ENCODE measurements around the gene TSACC. TPM values are rescaled to one million over a fixed set of nuclear protein-coding genes. Genes with fewer than 3 reads are reported as not detected.

TSACC gene
- total and polyA plus RNA-seq, 2 of the 8 experiments (the other 6 are each of a cell fraction or from before 2014, with no cell fraction given) = 1.0 to 5.0 TPM

DNA sequence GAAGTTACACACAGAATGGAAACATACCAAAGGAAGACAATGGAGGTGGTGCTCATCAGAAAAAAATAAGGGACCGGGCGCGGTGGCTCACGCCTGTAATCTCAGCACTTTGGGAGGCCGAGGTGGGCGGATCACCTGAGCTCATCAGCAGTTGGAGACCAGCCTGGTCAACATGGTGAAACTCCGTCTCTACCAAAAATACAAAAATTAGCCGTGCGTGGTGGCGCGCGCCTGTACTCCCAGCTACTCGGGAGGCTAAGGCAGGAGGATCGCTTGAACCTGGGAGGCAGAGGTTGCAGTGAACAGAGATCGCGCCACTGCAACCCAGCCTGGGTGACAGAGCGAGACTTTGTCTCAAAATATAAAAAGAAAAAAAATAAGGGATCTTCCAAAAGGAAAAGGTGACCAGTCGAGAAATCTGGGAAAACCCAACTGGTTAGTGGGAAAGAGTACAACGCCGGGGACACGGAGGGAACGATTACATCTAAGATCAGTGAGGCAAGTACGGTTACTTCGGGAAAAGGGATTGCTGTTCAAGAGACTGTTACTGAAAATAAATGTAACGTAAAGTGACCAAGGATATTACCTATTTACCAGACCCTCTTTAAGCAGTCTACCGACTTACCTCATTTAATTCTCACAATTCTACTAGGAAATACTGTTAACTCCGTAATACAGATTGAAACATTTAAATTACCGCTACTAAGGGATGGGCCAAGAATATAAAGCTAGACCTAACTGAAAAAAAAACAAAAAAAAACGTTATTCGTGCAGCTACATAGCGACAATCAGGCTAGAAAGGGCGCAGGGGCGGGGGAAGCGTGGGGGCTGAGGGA is 1.1 kb upstream of the TSACC start (continued):
- TF ChIP-seq, protein P1, sequence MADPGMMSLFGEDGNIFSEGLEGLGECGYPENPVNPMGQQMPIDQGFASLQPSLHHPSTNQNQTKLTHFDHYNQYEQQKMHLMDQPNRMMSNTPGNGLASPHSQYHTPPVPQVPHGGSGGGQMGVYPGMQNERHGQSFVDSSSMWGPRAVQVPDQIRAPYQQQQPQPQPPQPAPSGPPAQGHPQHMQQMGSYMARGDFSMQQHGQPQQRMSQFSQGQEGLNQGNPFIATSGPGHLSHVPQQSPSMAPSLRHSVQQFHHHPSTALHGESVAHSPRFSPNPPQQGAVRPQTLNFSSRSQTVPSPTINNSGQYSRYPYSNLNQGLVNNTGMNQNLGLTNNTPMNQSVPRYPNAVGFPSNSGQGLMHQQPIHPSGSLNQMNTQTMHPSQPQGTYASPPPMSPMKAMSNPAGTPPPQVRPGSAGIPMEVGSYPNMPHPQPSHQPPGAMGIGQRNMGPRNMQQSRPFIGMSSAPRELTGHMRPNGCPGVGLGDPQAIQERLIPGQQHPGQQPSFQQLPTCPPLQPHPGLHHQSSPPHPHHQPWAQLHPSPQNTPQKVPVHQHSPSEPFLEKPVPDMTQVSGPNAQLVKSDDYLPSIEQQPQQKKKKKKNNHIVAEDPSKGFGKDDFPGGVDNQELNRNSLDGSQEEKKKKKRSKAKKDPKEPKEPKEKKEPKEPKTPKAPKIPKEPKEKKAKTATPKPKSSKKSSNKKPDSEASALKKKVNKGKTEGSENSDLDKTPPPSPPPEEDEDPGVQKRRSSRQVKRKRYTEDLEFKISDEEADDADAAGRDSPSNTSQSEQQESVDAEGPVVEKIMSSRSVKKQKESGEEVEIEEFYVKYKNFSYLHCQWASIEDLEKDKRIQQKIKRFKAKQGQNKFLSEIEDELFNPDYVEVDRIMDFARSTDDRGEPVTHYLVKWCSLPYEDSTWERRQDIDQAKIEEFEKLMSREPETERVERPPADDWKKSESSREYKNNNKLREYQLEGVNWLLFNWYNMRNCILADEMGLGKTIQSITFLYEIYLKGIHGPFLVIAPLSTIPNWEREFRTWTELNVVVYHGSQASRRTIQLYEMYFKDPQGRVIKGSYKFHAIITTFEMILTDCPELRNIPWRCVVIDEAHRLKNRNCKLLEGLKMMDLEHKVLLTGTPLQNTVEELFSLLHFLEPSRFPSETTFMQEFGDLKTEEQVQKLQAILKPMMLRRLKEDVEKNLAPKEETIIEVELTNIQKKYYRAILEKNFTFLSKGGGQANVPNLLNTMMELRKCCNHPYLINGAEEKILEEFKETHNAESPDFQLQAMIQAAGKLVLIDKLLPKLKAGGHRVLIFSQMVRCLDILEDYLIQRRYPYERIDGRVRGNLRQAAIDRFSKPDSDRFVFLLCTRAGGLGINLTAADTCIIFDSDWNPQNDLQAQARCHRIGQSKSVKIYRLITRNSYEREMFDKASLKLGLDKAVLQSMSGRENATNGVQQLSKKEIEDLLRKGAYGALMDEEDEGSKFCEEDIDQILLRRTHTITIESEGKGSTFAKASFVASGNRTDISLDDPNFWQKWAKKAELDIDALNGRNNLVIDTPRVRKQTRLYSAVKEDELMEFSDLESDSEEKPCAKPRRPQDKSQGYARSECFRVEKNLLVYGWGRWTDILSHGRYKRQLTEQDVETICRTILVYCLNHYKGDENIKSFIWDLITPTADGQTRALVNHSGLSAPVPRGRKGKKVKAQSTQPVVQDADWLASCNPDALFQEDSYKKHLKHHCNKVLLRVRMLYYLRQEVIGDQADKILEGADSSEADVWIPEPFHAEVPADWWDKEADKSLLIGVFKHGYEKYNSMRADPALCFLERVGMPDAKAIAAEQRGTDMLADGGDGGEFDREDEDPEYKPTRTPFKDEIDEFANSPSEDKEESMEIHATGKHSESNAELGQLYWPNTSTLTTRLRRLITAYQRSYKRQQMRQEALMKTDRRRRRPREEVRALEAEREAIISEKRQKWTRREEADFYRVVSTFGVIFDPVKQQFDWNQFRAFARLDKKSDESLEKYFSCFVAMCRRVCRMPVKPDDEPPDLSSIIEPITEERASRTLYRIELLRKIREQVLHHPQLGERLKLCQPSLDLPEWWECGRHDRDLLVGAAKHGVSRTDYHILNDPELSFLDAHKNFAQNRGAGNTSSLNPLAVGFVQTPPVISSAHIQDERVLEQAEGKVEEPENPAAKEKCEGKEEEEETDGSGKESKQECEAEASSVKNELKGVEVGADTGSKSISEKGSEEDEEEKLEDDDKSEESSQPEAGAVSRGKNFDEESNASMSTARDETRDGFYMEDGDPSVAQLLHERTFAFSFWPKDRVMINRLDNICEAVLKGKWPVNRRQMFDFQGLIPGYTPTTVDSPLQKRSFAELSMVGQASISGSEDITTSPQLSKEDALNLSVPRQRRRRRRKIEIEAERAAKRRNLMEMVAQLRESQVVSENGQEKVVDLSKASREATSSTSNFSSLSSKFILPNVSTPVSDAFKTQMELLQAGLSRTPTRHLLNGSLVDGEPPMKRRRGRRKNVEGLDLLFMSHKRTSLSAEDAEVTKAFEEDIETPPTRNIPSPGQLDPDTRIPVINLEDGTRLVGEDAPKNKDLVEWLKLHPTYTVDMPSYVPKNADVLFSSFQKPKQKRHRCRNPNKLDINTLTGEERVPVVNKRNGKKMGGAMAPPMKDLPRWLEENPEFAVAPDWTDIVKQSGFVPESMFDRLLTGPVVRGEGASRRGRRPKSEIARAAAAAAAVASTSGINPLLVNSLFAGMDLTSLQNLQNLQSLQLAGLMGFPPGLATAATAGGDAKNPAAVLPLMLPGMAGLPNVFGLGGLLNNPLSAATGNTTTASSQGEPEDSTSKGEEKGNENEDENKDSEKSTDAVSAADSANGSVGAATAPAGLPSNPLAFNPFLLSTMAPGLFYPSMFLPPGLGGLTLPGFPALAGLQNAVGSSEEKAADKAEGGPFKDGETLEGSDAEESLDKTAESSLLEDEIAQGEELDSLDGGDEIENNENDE (IDR thresholded peaks at IDR 0.05; ENCODE audit: insufficient replicate concordance, low read length) = no peak
- TF ChIP-seq EP300 (IDR thresholded peaks at IDR 0.05; ENCODE audit: borderline replicate concordance in 1 of 2, low read depth in 2 of 2, low read length in 2 of 2) (no peak), CBX8 (IDR thresholded peaks at IDR 0.05; ENCODE audit: borderline replicate concordance, low read depth, low read length) (no peak), FOSL1 (IDR thresholded peaks at IDR 0.05; ENCODE audit: insufficient read depth, low read depth, low read length) (no peak)
- TF ChIP-seq, protein P2, sequence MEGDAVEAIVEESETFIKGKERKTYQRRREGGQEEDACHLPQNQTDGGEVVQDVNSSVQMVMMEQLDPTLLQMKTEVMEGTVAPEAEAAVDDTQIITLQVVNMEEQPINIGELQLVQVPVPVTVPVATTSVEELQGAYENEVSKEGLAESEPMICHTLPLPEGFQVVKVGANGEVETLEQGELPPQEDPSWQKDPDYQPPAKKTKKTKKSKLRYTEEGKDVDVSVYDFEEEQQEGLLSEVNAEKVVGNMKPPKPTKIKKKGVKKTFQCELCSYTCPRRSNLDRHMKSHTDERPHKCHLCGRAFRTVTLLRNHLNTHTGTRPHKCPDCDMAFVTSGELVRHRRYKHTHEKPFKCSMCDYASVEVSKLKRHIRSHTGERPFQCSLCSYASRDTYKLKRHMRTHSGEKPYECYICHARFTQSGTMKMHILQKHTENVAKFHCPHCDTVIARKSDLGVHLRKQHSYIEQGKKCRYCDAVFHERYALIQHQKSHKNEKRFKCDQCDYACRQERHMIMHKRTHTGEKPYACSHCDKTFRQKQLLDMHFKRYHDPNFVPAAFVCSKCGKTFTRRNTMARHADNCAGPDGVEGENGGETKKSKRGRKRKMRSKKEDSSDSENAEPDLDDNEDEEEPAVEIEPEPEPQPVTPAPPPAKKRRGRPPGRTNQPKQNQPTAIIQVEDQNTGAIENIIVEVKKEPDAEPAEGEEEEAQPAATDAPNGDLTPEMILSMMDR (IDR thresholded peaks at IDR 0.05; ENCODE audit: control extremely low read depth in 1 of 3, insufficient read depth in 1 of 3, low read depth in 1 of 3, low read length in 3 of 3) = no peak

Measured in H1 (cell line).